ENCODE data around the gene MSANTD2. TPM values are rescaled to one million over a fixed set of nuclear protein-coding genes. Genes with fewer than 3 reads are reported as not detected.

The MSANTD2 gene
- total and polyA plus RNA-seq, 2 experiments from 2014 or later = 18.7 to 34.4 TPM

DNA sequence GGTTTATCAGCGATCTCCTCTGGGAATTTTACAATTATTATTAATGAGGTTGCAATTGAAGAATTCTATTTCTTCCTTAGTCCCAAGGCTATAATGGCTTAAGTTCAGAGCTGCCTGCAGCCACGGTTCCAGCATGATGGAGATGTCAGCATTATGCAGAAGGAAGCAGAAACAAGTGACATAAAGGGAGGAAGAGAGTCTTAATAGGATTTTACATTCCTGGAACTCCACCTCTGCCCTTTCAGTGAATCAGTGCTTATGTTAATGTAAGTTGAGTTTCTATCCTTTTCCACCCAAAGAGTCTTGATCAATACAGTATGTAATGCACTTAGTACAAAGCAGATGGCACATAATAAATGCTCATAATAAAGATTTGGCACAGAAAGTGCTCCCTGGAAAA, 72.1 kb downstream of the MSANTD2 start:
- H3K4me3 ChIP-seq = no peak overlapping the region
- Mint-ChIP-seq H3K4me3 (no peak overlapping the region), H3K27ac (no peak overlapping the region), H3K9me3 (no peaks in the 10 kb centered on the region), H3K4me1 (peaks cover 33% of the 10 kb centered on the region), H3K36me3 (ENCODE audit: low read depth) (no peaks in the 10 kb centered on the region), H3K27me3 (ENCODE audit: insufficient read depth, low read depth, poor library complexity) (peaks cover 25% of the 10 kb centered on the region)
- H3K27me3 ChIP-seq (ENCODE audit: insufficient read depth) = peaks cover 46% of the 10 kb centered on the region
- ATAC-seq (no peak), DNase-seq (ENCODE audit: low spot score) (no peak)
- H3K27ac ChIP-seq (ENCODE audit: low read depth) = no peak overlapping the region
- H3K4me1 ChIP-seq (ENCODE audit: insufficient read depth) = peaks cover 31% of the 10 kb centered on the region
- H4K20me1 ChIP-seq (replicated peaks; ENCODE audit: insufficient read depth) = no peaks in the 10 kb centered on the region
- no peaks in the 10 kb centered on the region for H3F3A ChIP-seq (replicated peaks; ENCODE audit: low read depth)
- no peak overlapping the region for H2AFZ ChIP-seq
- H3K9me2 ChIP-seq (ENCODE audit: insufficient read depth) = no peaks in the 10 kb centered on the region
- H3K79me2 ChIP-seq (replicated peaks; ENCODE audit: insufficient read depth) = no peaks in the 10 kb centered on the region
- TF ChIP-seq, protein P1, sequence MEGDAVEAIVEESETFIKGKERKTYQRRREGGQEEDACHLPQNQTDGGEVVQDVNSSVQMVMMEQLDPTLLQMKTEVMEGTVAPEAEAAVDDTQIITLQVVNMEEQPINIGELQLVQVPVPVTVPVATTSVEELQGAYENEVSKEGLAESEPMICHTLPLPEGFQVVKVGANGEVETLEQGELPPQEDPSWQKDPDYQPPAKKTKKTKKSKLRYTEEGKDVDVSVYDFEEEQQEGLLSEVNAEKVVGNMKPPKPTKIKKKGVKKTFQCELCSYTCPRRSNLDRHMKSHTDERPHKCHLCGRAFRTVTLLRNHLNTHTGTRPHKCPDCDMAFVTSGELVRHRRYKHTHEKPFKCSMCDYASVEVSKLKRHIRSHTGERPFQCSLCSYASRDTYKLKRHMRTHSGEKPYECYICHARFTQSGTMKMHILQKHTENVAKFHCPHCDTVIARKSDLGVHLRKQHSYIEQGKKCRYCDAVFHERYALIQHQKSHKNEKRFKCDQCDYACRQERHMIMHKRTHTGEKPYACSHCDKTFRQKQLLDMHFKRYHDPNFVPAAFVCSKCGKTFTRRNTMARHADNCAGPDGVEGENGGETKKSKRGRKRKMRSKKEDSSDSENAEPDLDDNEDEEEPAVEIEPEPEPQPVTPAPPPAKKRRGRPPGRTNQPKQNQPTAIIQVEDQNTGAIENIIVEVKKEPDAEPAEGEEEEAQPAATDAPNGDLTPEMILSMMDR (conservative IDR thresholded peaks at IDR 0.05; ENCODE audit: low read depth in 2 of 2) = no peak
- H3K36me3 ChIP-seq (ENCODE audit: insufficient read depth) = no peaks in the 10 kb centered on the region
- H3K4me2 ChIP-seq = no peak overlapping the region

- H3K79me2 ChIP-seq (replicated peaks; ENCODE audit: insufficient read depth) = no peaks in the 10 kb centered on the region
- H3F3A ChIP-seq (replicated peaks; ENCODE audit: low read depth) = no peaks in the 10 kb centered on the region
- H3K4me1 ChIP-seq (ENCODE audit: insufficient read depth) = peaks cover 31% of the 10 kb centered on the region
- H3K9me2 ChIP-seq (ENCODE audit: insufficient read depth) = no peaks in the 10 kb centered on the region
- no peak overlapping the region for H3K4me3 ChIP-seq
- H3K36me3 ChIP-seq (ENCODE audit: insufficient read depth) = no peaks in the 10 kb centered on the region
- H3K27ac ChIP-seq (ENCODE audit: low read depth) = no peak overlapping the region
- H2AFZ ChIP-seq = no peak overlapping the region
- ATAC-seq (no peak), DNase-seq (ENCODE audit: low spot score) (no peak)
- H3K4me3 Mint-ChIP-seq = no peak overlapping the region
- H3K9me3 Mint-ChIP-seq = no peaks in the 10 kb centered on the region
- H3K36me3 Mint-ChIP-seq (ENCODE audit: low read depth) = no peaks in the 10 kb centered on the region
- peaks cover 48% of the 10 kb centered on the region for H3K27me3 ChIP-seq (ENCODE audit: insufficient read depth)
- peak overlapping the region; percentile 51 for H3K4me2 ChIP-seq
- H3K27ac Mint-ChIP-seq = no peak overlapping the region
- H4K20me1 ChIP-seq (replicated peaks; ENCODE audit: insufficient read depth) = no peaks in the 10 kb centered on the region
- peaks cover 31% of the 10 kb centered on the region for H3K27me3 Mint-ChIP-seq (ENCODE audit: insufficient read depth, low read depth, poor library complexity)
- peaks cover 39% of the 10 kb centered on the region for H3K4me1 Mint-ChIP-seq
- no peak for TF ChIP-seq EZH2phosphoT487 (IDR thresholded peaks at IDR 0.05; ENCODE audit: unreplicated experiment)
- TF ChIP-seq, protein P1 (conservative IDR thresholded peaks at IDR 0.05; ENCODE audit: low read depth in 2 of 2) = no peak
- TF ChIP-seq STAT1 (IDR thresholded peaks at IDR 0.05; ENCODE audit: unreplicated experiment) = no peak
- TF ChIP-seq CREB1 (CRISPR knock-in tag; IDR thresholded peaks at IDR 0.05; ENCODE audit: low read depth) = no peak
- no peak for TF ChIP-seq ZNF331 (CRISPR knock-in tag; IDR thresholded peaks at IDR 0.05; ENCODE audit: low read depth)
- no peak for TF ChIP-seq EZH2 (IDR thresholded peaks at IDR 0.05; ENCODE audit: low read depth, unreplicated experiment)
- TF ChIP-seq, protein P2, sequence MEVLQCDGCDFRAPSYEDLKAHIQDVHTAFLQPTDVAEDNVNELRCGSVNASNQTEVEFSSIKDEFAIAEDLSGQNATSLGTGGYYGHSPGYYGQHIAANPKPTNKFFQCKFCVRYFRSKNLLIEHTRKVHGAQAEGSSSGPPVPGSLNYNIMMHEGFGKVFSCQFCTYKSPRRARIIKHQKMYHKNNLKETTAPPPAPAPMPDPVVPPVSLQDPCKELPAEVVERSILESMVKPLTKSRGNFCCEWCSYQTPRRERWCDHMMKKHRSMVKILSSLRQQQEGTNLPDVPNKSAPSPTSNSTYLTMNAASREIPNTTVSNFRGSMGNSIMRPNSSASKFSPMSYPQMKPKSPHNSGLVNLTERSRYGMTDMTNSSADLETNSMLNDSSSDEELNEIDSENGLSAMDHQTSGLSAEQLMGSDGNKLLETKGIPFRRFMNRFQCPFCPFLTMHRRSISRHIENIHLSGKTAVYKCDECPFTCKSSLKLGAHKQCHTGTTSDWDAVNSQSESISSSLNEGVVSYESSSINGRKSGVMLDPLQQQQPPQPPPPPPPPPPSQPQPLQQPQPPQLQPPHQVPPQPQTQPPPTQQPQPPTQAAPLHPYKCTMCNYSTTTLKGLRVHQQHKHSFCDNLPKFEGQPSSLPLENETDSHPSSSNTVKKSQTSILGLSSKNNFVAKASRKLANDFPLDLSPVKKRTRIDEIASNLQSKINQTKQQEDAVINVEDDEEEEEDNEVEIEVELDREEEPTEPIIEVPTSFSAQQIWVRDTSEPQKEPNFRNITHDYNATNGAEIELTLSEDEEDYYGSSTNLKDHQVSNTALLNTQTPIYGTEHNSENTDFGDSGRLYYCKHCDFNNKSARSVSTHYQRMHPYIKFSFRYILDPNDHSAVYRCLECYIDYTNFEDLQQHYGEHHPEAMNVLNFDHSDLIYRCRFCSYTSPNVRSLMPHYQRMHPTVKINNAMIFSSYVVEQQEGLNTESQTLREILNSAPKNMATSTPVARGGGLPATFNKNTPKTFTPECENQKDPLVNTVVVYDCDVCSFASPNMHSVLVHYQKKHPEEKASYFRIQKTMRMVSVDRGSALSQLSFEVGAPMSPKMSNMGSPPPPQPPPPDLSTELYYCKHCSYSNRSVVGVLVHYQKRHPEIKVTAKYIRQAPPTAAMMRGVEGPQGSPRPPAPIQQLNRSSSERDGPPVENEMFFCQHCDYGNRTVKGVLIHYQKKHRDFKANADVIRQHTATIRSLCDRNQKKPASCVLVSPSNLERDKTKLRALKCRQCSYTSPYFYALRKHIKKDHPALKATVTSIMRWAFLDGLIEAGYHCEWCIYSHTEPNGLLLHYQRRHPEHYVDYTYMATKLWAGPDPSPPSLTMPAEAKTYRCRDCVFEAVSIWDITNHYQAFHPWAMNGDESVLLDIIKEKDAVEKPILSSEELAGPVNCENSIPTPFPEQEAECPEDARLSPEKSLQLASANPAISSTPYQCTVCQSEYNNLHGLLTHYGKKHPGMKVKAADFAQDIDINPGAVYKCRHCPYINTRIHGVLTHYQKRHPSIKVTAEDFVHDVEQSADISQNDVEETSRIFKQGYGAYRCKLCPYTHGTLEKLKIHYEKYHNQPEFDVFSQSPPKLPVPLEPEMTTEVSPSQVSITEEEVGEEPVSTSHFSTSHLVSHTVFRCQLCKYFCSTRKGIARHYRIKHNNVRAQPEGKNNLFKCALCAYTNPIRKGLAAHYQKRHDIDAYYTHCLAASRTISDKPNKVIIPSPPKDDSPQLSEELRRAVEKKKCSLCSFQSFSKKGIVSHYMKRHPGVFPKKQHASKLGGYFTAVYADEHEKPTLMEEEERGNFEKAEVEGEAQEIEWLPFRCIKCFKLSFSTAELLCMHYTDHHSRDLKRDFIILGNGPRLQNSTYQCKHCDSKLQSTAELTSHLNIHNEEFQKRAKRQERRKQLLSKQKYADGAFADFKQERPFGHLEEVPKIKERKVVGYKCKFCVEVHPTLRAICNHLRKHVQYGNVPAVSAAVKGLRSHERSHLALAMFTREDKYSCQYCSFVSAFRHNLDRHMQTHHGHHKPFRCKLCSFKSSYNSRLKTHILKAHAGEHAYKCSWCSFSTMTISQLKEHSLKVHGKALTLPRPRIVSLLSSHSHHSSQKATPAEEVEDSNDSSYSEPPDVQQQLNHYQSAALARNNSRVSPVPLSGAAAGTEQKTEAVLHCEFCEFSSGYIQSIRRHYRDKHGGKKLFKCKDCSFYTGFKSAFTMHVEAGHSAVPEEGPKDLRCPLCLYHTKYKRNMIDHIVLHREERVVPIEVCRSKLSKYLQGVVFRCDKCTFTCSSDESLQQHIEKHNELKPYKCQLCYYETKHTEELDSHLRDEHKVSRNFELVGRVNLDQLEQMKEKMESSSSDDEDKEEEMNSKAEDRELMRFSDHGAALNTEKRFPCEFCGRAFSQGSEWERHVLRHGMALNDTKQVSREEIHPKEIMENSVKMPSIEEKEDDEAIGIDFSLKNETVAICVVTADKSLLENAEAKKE (CRISPR knock-in tag; IDR thresholded peaks at IDR 0.05) = no peak
- TF ChIP-seq, protein P3, sequence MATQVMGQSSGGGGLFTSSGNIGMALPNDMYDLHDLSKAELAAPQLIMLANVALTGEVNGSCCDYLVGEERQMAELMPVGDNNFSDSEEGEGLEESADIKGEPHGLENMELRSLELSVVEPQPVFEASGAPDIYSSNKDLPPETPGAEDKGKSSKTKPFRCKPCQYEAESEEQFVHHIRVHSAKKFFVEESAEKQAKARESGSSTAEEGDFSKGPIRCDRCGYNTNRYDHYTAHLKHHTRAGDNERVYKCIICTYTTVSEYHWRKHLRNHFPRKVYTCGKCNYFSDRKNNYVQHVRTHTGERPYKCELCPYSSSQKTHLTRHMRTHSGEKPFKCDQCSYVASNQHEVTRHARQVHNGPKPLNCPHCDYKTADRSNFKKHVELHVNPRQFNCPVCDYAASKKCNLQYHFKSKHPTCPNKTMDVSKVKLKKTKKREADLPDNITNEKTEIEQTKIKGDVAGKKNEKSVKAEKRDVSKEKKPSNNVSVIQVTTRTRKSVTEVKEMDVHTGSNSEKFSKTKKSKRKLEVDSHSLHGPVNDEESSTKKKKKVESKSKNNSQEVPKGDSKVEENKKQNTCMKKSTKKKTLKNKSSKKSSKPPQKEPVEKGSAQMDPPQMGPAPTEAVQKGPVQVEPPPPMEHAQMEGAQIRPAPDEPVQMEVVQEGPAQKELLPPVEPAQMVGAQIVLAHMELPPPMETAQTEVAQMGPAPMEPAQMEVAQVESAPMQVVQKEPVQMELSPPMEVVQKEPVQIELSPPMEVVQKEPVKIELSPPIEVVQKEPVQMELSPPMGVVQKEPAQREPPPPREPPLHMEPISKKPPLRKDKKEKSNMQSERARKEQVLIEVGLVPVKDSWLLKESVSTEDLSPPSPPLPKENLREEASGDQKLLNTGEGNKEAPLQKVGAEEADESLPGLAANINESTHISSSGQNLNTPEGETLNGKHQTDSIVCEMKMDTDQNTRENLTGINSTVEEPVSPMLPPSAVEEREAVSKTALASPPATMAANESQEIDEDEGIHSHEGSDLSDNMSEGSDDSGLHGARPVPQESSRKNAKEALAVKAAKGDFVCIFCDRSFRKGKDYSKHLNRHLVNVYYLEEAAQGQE (IDR thresholded peaks at IDR 0.05; ENCODE audit: unreplicated experiment) = no peak
Observed at GRCh38 chr11:124727474-124727873, 72.7 kb downstream of the MSANTD2 start.
